HepG2 (cell line): ENCODE results near the gene EFS. TPM values are rescaled to one million over a fixed set of nuclear protein-coding genes. Genes with fewer than 3 reads are reported as not detected.

Experiments used
- ATF2 ChIP-seq: sonication (generic); formaldehyde crosslinking; IDR thresholded peaks from 2 replicates; pipeline ENCODE4 v1.4.0; 2020; ENCODE audit warnings: missing genetic modification reagents
- CC2D1A ChIP-seq: sonication (generic); formaldehyde crosslinking; IDR thresholded peaks from 2 replicates; pipeline ENCODE4 v1.8.1; 2023; ENCODE audit warnings: mild to moderate bottlenecking, missing genetic modification reagents
- CSRNP2 ChIP-seq: sonication (generic); formaldehyde crosslinking; conservative IDR thresholded peaks from 2 replicates; pipeline ENCODE4 v1.8.0; 2022; ENCODE audit warnings: low read depth, missing genetic modification reagents
- FOXC1 ChIP-seq: sonication (generic); formaldehyde crosslinking; IDR thresholded peaks from 2 replicates; pipeline ENCODE4 v1.8.0; 2022; ENCODE audit warnings: mild to moderate bottlenecking, missing genetic modification reagents, borderline replicate concordance
- GMEB1 ChIP-seq: sonication (generic); formaldehyde crosslinking; IDR thresholded peaks from 2 replicates; pipeline ENCODE4 v1.5.1; 2020; ENCODE audit warnings: missing genetic modification reagents, mild to moderate bottlenecking, borderline replicate concordance
- ISL2 ChIP-seq: sonication (generic); formaldehyde crosslinking; IDR thresholded peaks from 2 replicates; pipeline ENCODE4 v1.5.0; 2020; ENCODE audit warnings: missing genetic modification reagents
- KLF9 ChIP-seq: IDR thresholded peaks from 2 replicates; pipeline ENCODE4 v1.6.1; 2016; ENCODE audit warnings: low read depth
- MATR3 ChIP-seq: sonication (generic); formaldehyde crosslinking; IDR thresholded peaks from 2 replicates; pipeline ENCODE4 v1.4.0; 2020; ENCODE audit warnings: missing genetic modification reagents
- MYNN ChIP-seq: sonication (generic); formaldehyde crosslinking; IDR thresholded peaks from 2 replicates; pipeline ENCODE4 v1.4.0; 2020; ENCODE audit warnings: mild to moderate bottlenecking, low read depth, missing genetic modification reagents
- MZF1 ChIP-seq: sonication (generic); formaldehyde crosslinking; IDR thresholded peaks from 2 replicates; pipeline ENCODE4 v1.8.1; 2023; ENCODE audit warnings: mild to moderate bottlenecking, missing genetic modification reagents, borderline replicate concordance
- NFRKB ChIP-seq: fragments of 450-650 bp; IDR thresholded peaks from 2 replicates; pipeline ENCODE4 v1.6.1; 2017
- NONO ChIP-seq, 2 experiments: fragments of 450-650 bp in 1 of 2; sonication (generic) in 1 of 2; formaldehyde crosslinking in 1 of 2; IDR thresholded peaks in 1 of 2; conservative IDR thresholded peaks in 1 of 2; 2 replicates each; pipeline versions ENCODE4 v1.6.1 to v1.8.0; 2017 to 2022; ENCODE audit warnings: mild to moderate bottlenecking in 1 of 2, missing genetic modification reagents in 1 of 2, moderate library complexity in 1 of 2
- NR3C1 ChIP-seq: sonication (generic); formaldehyde crosslinking; IDR thresholded peaks from 2 replicates; pipeline ENCODE4 v1.4.0; 2020; ENCODE audit warnings: missing genetic modification reagents
- NRL ChIP-seq: sonication (generic); formaldehyde crosslinking; IDR thresholded peaks from 2 replicates; pipeline ENCODE4 v1.5.0; 2020; ENCODE audit warnings: missing genetic modification reagents, mild to moderate bottlenecking, moderate library complexity, borderline replicate concordance
- PHF21A ChIP-seq: sonication (generic); formaldehyde crosslinking; IDR thresholded peaks from 2 replicates; pipeline ENCODE4 v1.5.0; 2020; ENCODE audit warnings: mild to moderate bottlenecking, missing genetic modification reagents
- PHF8 ChIP-seq: sonication (generic); formaldehyde crosslinking; IDR thresholded peaks from 2 replicates; pipeline ENCODE4 v1.5.0; 2020; ENCODE audit warnings: missing genetic modification reagents
- SMC3 ChIP-seq: IDR thresholded peaks from 2 replicates; pipeline ENCODE4 v1.6.1; 2011; ENCODE audit warnings: low read length, improper control_type of control experiment
- SRF ChIP-seq: IDR thresholded peaks from 2 replicates; pipeline ENCODE4 v1.6.1; 2011; ENCODE audit warnings: mild to moderate bottlenecking, low read depth, low read length, moderate library complexity
- STAG1 ChIP-seq: sonication (generic); formaldehyde crosslinking; IDR thresholded peaks from 2 replicates; pipeline ENCODE4 v1.4.0; 2020; ENCODE audit warnings: missing genetic modification reagents
- TCF7L2 ChIP-seq: IDR thresholded peaks from 2 replicates; pipeline ENCODE4 v1.6.1; 2011; ENCODE audit warnings: mild to moderate bottlenecking, low read depth, low read length, moderate library complexity
- TP53 ChIP-seq: sonication (generic); formaldehyde crosslinking; conservative IDR thresholded peaks from 2 replicates; pipeline ENCODE4 v1.4.0; 2020; ENCODE audit warnings: missing genetic modification reagents
- YEATS2 ChIP-seq: sonication (generic); formaldehyde crosslinking; IDR thresholded peaks from 2 replicates; pipeline ENCODE4 v1.4.0; 2020; ENCODE audit warnings: missing genetic modification reagents, borderline replicate concordance
- ZMAT5 ChIP-seq: sonication (generic); formaldehyde crosslinking; IDR thresholded peaks from 2 replicates; pipeline ENCODE4 v1.5.0; 2020; ENCODE audit warnings: mild to moderate bottlenecking, low read depth, missing genetic modification reagents, borderline replicate concordance
- ZNF121 ChIP-seq: sonication (generic); formaldehyde crosslinking; IDR thresholded peaks from 2 replicates; pipeline ENCODE4 v1.5.0; 2020; ENCODE audit warnings: mild to moderate bottlenecking, missing genetic modification reagents
- ZNF251 ChIP-seq: sonication (generic); formaldehyde crosslinking; IDR thresholded peaks from 2 replicates; pipeline ENCODE4 v1.9.0; 2021; ENCODE audit warnings: mild to moderate bottlenecking, missing genetic modification reagents
- ZNF563 ChIP-seq: sonication (generic); formaldehyde crosslinking; IDR thresholded peaks from 2 replicates; pipeline ENCODE4 v1.8.0; 2022; ENCODE audit warnings: mild to moderate bottlenecking, moderate library complexity, missing genetic modification reagents
- ZNF703 ChIP-seq: sonication (generic); formaldehyde crosslinking; IDR thresholded peaks from 2 replicates; pipeline ENCODE4 v1.5.1; 2020; ENCODE audit warnings: missing genetic modification reagents, mild to moderate bottlenecking, moderate library complexity, borderline replicate concordance
- polyA plus RNA-seq, 8 experiments: library from polyadenylated mRNA; depleted of rRNA in 3 of 8; stranded (reverse) in 7 of 8; unstranded in 1 of 8; fragments of >200 nt; fragmentation: Illumina TruSeq in 4 of 8; extraction: Trizol in 4 of 8; gene quantifications; 2 replicates each; pipeline versions ENCODE4 v1.2.1 to v1.2.3, GENCODE V29; 2011 to 2016; ENCODE audit warnings: low read depth in 4 of 8, missing spikeins in 1 of 8, mixed read lengths in 1 of 8; ENCODE audit not compliant: insufficient read depth in 1 of 8
- total RNA-seq, 5 experiments: library from RNA; depleted of rRNA; stranded (reverse); fragments of >200 nt; fragmentation: Illumina TruSeq; extraction: Trizol; gene quantifications; 2 replicates each; pipeline ENCODE4 v1.2.3, GENCODE V29; 2016; ENCODE audit warnings: low read depth in 1 of 5

Gene EFS
- total and polyA plus RNA-seq, 2 of the 13 experiments (the other 11 are each of a cell fraction or from before 2014, with no cell fraction given) = not detected

- TF ChIP-seq ZNF251 (CRISPR knock-in tag) (no peak), KLF9 (CRISPR knock-in tag) (no peak), SRF (no peak), STAG1 (no peak), ZNF121 (CRISPR knock-in tag) (no peak), TP53 (CRISPR knock-in tag) (no peak), GMEB1 (CRISPR knock-in tag) (no peak), NONO (IDR thresholded peaks at IDR 0.05) (no peak), NONO (CRISPR knock-in tag; conservative IDR thresholded peaks at IDR 0.05) (no peak; the same call in none of the 2 replicates), TCF7L2 (no peak), FOXC1 (CRISPR knock-in tag) (no peak), PHF8 (CRISPR knock-in tag) (peak; percentile 7), ZNF563 (CRISPR knock-in tag) (no peak), PHF21A (CRISPR knock-in tag) (no peak), NRL (CRISPR knock-in tag) (no peak), NR3C1 (no peak), ISL2 (CRISPR knock-in tag) (0 out of 2 replicates have a peak, but pooled peaks have one; percentile 1), NFRKB (no peak), MATR3 (no peak), ATF2 (CRISPR knock-in tag) (no peak), ZNF703 (CRISPR knock-in tag) (no peak), MZF1 (CRISPR knock-in tag) (peak; percentile 71; the same call in 1 of the 2 replicates), ZMAT5 (CRISPR knock-in tag) (no peak), CC2D1A (peak; percentile 46; the same call in 1 of the 2 replicates), MYNN (CRISPR knock-in tag) (no peak; the same call in 1 of the 2 replicates), SMC3 (no peak), YEATS2 (CRISPR knock-in tag) (no peak), CSRNP2 (no peak)
Observed at GRCh38 chr14:23326491-23327332, 38.3 kb downstream of the EFS start (continued).
